WTC11 (cell line): ENCODE results near the gene USP15.

Experiments
- ZNF138 ChIP-seq: sonication (generic); formaldehyde crosslinking; conservative IDR thresholded peaks from 2 replicates; pipeline ENCODE4 v1.8.1; 2022; ENCODE audit warnings: mild to moderate bottlenecking, moderate library complexity, missing genetic modification reagents
- TF ChIP-seq, protein P1 (sequence below): sonication (generic); formaldehyde crosslinking; IDR thresholded peaks from 2 replicates; pipeline ENCODE4 v1.8.1; 2022; ENCODE audit warnings: low read depth, missing genetic modification reagents, borderline replicate concordance

- TF ChIP-seq, protein P1, sequence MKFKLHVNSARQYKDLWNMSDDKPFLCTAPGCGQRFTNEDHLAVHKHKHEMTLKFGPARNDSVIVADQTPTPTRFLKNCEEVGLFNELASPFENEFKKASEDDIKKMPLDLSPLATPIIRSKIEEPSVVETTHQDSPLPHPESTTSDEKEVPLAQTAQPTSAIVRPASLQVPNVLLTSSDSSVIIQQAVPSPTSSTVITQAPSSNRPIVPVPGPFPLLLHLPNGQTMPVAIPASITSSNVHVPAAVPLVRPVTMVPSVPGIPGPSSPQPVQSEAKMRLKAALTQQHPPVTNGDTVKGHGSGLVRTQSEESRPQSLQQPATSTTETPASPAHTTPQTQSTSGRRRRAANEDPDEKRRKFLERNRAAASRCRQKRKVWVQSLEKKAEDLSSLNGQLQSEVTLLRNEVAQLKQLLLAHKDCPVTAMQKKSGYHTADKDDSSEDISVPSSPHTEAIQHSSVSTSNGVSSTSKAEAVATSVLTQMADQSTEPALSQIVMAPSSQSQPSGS (CRISPR knock-in tag) = no peak
- no peak for TF ChIP-seq ZNF138 (CRISPR knock-in tag)
Observed at GRCh38 chr12:62346817-62347216, 86.6 kb downstream of the USP15 start.
